Adrenal gland (tissue), 12 donors: ENCODE measurements around the gene ZNF396. TPM values are rescaled to one million over a fixed set of nuclear protein-coding genes. Genes with fewer than 3 reads are reported as not detected.

ENCODE experiments used
- DNase-seq, 7 donors: peaks; one replicate each; pipeline ENCODE4 v3.0.0-alpha.2; 2019 to 2020
- H3K27ac ChIP-seq, 5 donors: fragments of 200-600 bp; sonication (generic) in 4 of 5; 1 replicate in 3 of 5; 2 replicates in 2 of 5; pipeline versions ENCODE4 v1.5.1 to v1.8.0; 2016 to 2020; ENCODE audit warnings: mild to moderate bottlenecking in 1 of 5
- H3K27me3 ChIP-seq: fragments of 200-600 bp; 2 replicates; pipeline ENCODE4 v1.8.0; 2021
- H3K36me3 ChIP-seq, 2 donors: fragments of 200-600 bp; replicated peaks in 1 of 2; 1 replicate in 1 of 2; 2 replicates in 1 of 2; pipeline versions ENCODE4 v1.5.1 to v1.8.0; 2018 to 2022
- H3K4me1 ChIP-seq, 2 donors: fragments of 200-600 bp; replicated peaks in 1 of 2; 1 replicate in 1 of 2; 2 replicates in 1 of 2; pipeline versions ENCODE4 v1.5.1 to v1.8.0; 2018 to 2021
- H3K4me3 ChIP-seq, 4 donors: fragments of 200-600 bp; sonication (generic) in 3 of 4; one replicate each; pipeline ENCODE4 v1.5.1; 2016 to 2018
- H3K9me3 ChIP-seq, 3 donors: fragments of 200-600 bp; sonication (generic) in 1 of 3; replicated peaks in 1 of 3; 1 replicate in 2 of 3; 2 replicates in 1 of 3; pipeline versions ENCODE4 v1.5.1 to v1.8.0; 2016 to 2021
- POLR2A ChIP-seq, 2 donors: fragments of 450-650 bp; IDR thresholded peaks; one replicate each; pipeline ENCODE4 v1.6.1; 2017; ENCODE audit warnings: antibody characterized with exemption in 2 of 2, mild to moderate bottlenecking in 2 of 2, moderate library complexity in 1 of 2
- WGBS, 4 donors: extraction: QIAGEN DNeasy Blood & Tissue Kit in 2 of 4; methylation state at CpG; one replicate each; pipeline versions ENCODE4 v1.1.5 to v1.1.7; 2013 to 2017; 5-methylcytosine and 5-hydroxymethylcytosine counted together
- intact Hi-C, 2 donors: fragments of 100-400 bp; cut with DNase I; formaldehyde crosslinking; loops; one replicate each; pipeline versions ENCODE4 v1.14.1 to v1.15.0; 2022 to 2023
- polyA plus RNA-seq, 3 donors: library from polyadenylated mRNA; stranded (reverse); fragments of 200-250 nt in 2 of 3; fragments of 350-450 nt in 1 of 3; fragmentation: Illumina TruSeq in 1 of 3; extraction: RNeasy Lipid Tissue Mini Kit (QIAGEN cat#74804) in 1 of 3; gene quantifications; one replicate each; pipeline ENCODE4 v1.2.3, GENCODE V29; 2013 to 2014
- total RNA-seq, 9 donors: library from RNA; depleted of rRNA in 4 of 9; stranded (reverse); fragments of >200 nt in 4 of 9; fragments of 120-200 nt in 1 of 9; fragmentation: NEBNext Ultra II Directional in 1 of 9; extraction: Animal tissue kit (Norgen Biotek cat#: 25700) in 1 of 9; gene quantifications; one replicate each; pipeline versions ENCODE4 v1.1.0 to v1.2.4, GENCODE V29; 2013 to 2023
- TF ChIP-seq, protein P1 (sequence below), 6 experiments: fragments of 450-650 bp in 4 of 6; fragments of 200-600 bp in 2 of 6; sonication (generic) in 1 of 6; IDR thresholded peaks; 1 replicate in 5 of 6; 2 replicates in 1 of 6; pipeline versions ENCODE4 v1.5.1 to v1.8.0; 2016 to 2021; ENCODE audit warnings: antibody characterized with exemption in 6 of 6, mild to moderate bottlenecking in 2 of 6, moderate library complexity in 1 of 6
- donor health status: healthy with polysubstance abuse.
- donor health status: Bipolar disorder and iron deficiency.
- donor health status: DM: yes; HTN: yes; CAD: no.
- donor health status: DM: no; HTN: no; CAD: no.
- donor health status: DM: no; HTN: no; CAD: no.
- donor health status: DM: yes; HTN: yes; CAD: no.

The ZNF396 gene
- total and polyA plus RNA-seq, 12 donors: 0.61 to 9.9 (median 3.7) TPM

GRCh38 chr18:35392375-35392774 lies 15.2 kb upstream of the ZNF396 start:
- intact Hi-C loops: no loop called here

DNA sequence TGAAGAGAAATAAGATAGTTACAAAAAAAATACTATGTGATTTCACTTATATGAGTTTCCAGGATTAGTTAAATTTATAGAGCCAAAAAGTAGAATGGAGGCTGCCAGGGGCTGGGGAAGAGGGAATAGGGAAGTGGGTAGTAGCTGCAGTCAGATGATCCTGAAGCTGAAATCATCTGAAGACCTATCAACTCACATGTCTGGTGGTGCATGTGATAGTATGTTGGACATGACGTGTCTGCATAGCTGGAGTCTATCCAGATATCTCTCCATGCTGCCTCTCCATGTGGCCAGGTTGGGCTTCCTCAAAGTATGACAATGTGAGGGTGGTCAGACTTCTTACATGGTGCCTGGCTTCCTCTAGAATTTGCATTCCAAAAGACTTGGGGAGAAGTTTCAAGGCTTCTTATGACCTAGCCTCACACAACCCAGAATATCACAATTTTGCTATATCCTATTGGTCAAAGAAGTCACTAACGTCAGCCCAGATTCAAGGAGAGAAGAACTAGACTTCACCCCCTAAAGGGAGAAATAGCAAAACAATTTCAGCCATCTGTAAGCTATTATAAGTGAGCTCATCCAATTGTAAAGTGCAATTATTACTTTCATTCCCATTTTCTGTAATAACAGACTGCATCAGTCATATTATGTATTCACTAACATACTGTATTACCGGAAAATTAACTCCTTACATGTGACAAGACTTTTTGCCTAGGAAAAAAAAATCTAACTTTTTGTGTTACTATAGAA lies 14.0 kb upstream of the ZNF396 start:
- no peaks in the 10 kb centered on the region for H3K36me3 ChIP-seq
- peaks cover 0 to 3% of the 10 kb centered on the region in 2 donors for H3K4me1 ChIP-seq
- peak in 1 of 7 donors; percentile 22 for DNase-seq
- no peaks in the 10 kb centered on the region for H3K27me3 ChIP-seq
- no peak overlapping the region for H3K27ac ChIP-seq
- 18 to 53% (median 36%) methylated on average over 3 of the region's 3 CpGs for WGBS, 4 donors
- intact Hi-C loops: no loop called here
- TF ChIP-seq, protein P1, sequence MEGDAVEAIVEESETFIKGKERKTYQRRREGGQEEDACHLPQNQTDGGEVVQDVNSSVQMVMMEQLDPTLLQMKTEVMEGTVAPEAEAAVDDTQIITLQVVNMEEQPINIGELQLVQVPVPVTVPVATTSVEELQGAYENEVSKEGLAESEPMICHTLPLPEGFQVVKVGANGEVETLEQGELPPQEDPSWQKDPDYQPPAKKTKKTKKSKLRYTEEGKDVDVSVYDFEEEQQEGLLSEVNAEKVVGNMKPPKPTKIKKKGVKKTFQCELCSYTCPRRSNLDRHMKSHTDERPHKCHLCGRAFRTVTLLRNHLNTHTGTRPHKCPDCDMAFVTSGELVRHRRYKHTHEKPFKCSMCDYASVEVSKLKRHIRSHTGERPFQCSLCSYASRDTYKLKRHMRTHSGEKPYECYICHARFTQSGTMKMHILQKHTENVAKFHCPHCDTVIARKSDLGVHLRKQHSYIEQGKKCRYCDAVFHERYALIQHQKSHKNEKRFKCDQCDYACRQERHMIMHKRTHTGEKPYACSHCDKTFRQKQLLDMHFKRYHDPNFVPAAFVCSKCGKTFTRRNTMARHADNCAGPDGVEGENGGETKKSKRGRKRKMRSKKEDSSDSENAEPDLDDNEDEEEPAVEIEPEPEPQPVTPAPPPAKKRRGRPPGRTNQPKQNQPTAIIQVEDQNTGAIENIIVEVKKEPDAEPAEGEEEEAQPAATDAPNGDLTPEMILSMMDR (IDR thresholded peaks at IDR 0.05): no peak
- no peak for TF ChIP-seq POLR2A (IDR thresholded peaks at IDR 0.05)
- H3K4me3 ChIP-seq: no peak overlapping the region
- no peaks in the 10 kb centered on the region for H3K9me3 ChIP-seq

More at GRCh38 chr18:35392375-35392774, 15.2 kb upstream of the ZNF396 start:
- DNase-seq: no peak
- H3K36me3 ChIP-seq: no peaks in the 10 kb centered on the region
- H3K27me3 ChIP-seq: no peaks in the 10 kb centered on the region
- no peaks in the 10 kb centered on the region for H3K9me3 ChIP-seq
- no peak overlapping the region for H3K27ac ChIP-seq
- no peaks in the 10 kb centered on the region for H3K4me1 ChIP-seq
- no peak overlapping the region for H3K4me3 ChIP-seq
- TF ChIP-seq POLR2A (IDR thresholded peaks at IDR 0.05): no peak
- TF ChIP-seq, protein P1 (IDR thresholded peaks at IDR 0.05): no peak

GRCh38 chr18:35389095-35389618 lies 12.0 kb upstream of the ZNF396 start:
- WGBS, 4 donors: 36 to 43% (median 41%) methylated on average over 5 of the region's 5 CpGs
- Histone ChIP-seq H3K27me3 (no peaks in the 10 kb centered on the region), H3K9me3 (no peaks in the 10 kb centered on the region), H3K27ac (peak overlapping the region in 1 of 5 donors; percentile 20), H3K4me3 (no peak overlapping the region), H3K36me3 (no peaks in the 10 kb centered on the region), H3K4me1 (peaks cover 0 to 3% of the 10 kb centered on the region in 2 donors)
- intact Hi-C loops: no loop called here
- TF ChIP-seq POLR2A (IDR thresholded peaks at IDR 0.05): no peak
- TF ChIP-seq, protein P1 (IDR thresholded peaks at IDR 0.05): no peak
- DNase-seq: no peak

DNA sequence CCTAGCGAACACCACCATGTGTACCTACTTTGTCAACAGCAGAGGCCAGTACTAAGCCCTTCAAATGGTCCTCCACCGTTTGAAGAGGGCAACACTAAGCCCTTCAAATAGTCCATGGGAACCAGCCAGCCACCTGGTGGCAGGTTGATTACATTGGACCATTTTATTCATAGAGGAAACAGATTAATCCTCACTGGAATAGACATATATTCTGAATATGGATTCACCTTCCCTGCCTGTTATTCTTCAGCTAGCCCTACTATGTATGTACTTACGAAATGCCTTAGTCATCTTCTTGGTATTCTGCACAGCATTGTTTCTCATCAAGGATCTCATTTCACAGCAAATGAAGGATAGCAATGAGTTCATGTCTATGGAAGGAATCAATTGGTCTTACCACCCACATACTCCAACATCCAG lies 10.0 kb upstream of the ZNF396 start:
- no peak overlapping the region for H3K27ac ChIP-seq
- DNase-seq: no peak
- TF ChIP-seq POLR2A (IDR thresholded peaks at IDR 0.05): no peak
- TF ChIP-seq, protein P1 (IDR thresholded peaks at IDR 0.05): no peak
- intact Hi-C loops: no loop called here
- no peaks in the 10 kb centered on the region for H3K9me3 ChIP-seq
- no peaks in the 10 kb centered on the region for H3K27me3 ChIP-seq
- H3K36me3 ChIP-seq: no peaks in the 10 kb centered on the region
- no peak overlapping the region for H3K4me3 ChIP-seq
- peaks cover 0 to 3% of the 10 kb centered on the region in 2 donors for H3K4me1 ChIP-seq
- WGBS, 4 donors: 57 to 61% (median 58%) methylated on average over 3 of the region's 3 CpGs
